ENCODE data around the gene UPF3A.
"Not testable (repeated sequence)": the region's sequence is repeated elsewhere in the genome, so short reads cannot be mapped to it uniquely, and the experiment has no call there.

UPF3A gene

GRCh38 chr13:114336457-114336856 is 55.1 kb downstream of the UPF3A start:
- not testable (repeated sequence) for H3K4me3 ChIP-seq (ENCODE audit: low read length); H3K27me3 ChIP-seq (ENCODE audit: insufficient read depth, low read length); H3K9me3 ChIP-seq (ENCODE audit: low read length); H2AFZ ChIP-seq (ENCODE audit: low read depth, low read length); H3K36me3 ChIP-seq (ENCODE audit: insufficient read depth, low read length); H3K4me1 ChIP-seq (ENCODE audit: insufficient read depth, low read length)

GRCh38 chr13:114338959-114339358 is 57.6 kb downstream of the UPF3A start:
- H3K4me1 ChIP-seq (ENCODE audit: insufficient read depth, low read length): no peaks in the 10 kb centered on the region
- no peaks in the 10 kb centered on the region for H3K27me3 ChIP-seq (ENCODE audit: insufficient read depth, low read length)
- H3K9me3 ChIP-seq (ENCODE audit: low read length): no peaks in the 10 kb centered on the region
- H2AFZ ChIP-seq (ENCODE audit: low read depth, low read length): no peak overlapping the region
- H3K4me3 ChIP-seq (ENCODE audit: low read length): no peak overlapping the region
- H3K36me3 ChIP-seq (ENCODE audit: insufficient read depth, low read length): no peaks in the 10 kb centered on the region

- Histone ChIP-seq H3K4me3 (ENCODE audit: low read length) (no peak overlapping the region), H2AFZ (ENCODE audit: low read depth, low read length) (no peak overlapping the region), H3K4me1 (ENCODE audit: insufficient read depth, low read length) (no peaks in the 10 kb centered on the region), H3K36me3 (ENCODE audit: insufficient read depth, low read length) (no peaks in the 10 kb centered on the region), H3K9me3 (ENCODE audit: low read length) (no peaks in the 10 kb centered on the region), H3K27me3 (ENCODE audit: insufficient read depth, low read length) (no peaks in the 10 kb centered on the region)
Measured at GRCh38 chr13:114339857-114340534, 58.6 kb downstream of the UPF3A start.

- Histone ChIP-seq H3K4me3 (ENCODE audit: low read length) (no peak overlapping the region), H3K36me3 (ENCODE audit: insufficient read depth, low read length) (no peaks in the 10 kb centered on the region), H3K9me3 (ENCODE audit: low read length) (no peaks in the 10 kb centered on the region), H2AFZ (ENCODE audit: low read depth, low read length) (no peak overlapping the region), H3K4me1 (ENCODE audit: insufficient read depth, low read length) (no peaks in the 10 kb centered on the region), H3K27me3 (ENCODE audit: insufficient read depth, low read length) (no peaks in the 10 kb centered on the region)
Measured at GRCh38 chr13:114341003-114341777, 59.8 kb downstream of the UPF3A start.

GRCh38 chr13:114347256-114347655 is 65.9 kb downstream of the UPF3A start:
- not testable (repeated sequence) for H3K27me3 ChIP-seq (ENCODE audit: insufficient read depth, low read length); H2AFZ ChIP-seq (ENCODE audit: low read depth, low read length); H3K36me3 ChIP-seq (ENCODE audit: insufficient read depth, low read length); H3K4me1 ChIP-seq (ENCODE audit: insufficient read depth, low read length); H3K4me3 ChIP-seq (ENCODE audit: low read length); H3K9me3 ChIP-seq (ENCODE audit: low read length)

- not testable (repeated sequence) for H3K9me3 ChIP-seq (ENCODE audit: low read length); H3K36me3 ChIP-seq (ENCODE audit: insufficient read depth, low read length); H3K27me3 ChIP-seq (ENCODE audit: insufficient read depth, low read length); H2AFZ ChIP-seq (ENCODE audit: low read depth, low read length); H3K4me3 ChIP-seq (ENCODE audit: low read length); H3K4me1 ChIP-seq (ENCODE audit: insufficient read depth, low read length)
Measured at GRCh38 chr13:114352763-114353162, 71.4 kb downstream of the UPF3A start.

GRCh38 chr13:114353382-114353781 is 72.0 kb downstream of the UPF3A start:
- H3K36me3 ChIP-seq (ENCODE audit: insufficient read depth, low read length); H3K4me1 ChIP-seq (ENCODE audit: insufficient read depth, low read length); H3K9me3 ChIP-seq (ENCODE audit: low read length); H2AFZ ChIP-seq (ENCODE audit: low read depth, low read length); H3K4me3 ChIP-seq (ENCODE audit: low read length); H3K27me3 ChIP-seq (ENCODE audit: insufficient read depth, low read length): not testable (repeated sequence)
